Chondrocyte (in vitro differentiated cells): ENCODE results near the gene TFDP2. TPM values are rescaled to one million over a fixed set of nuclear protein-coding genes. Genes with fewer than 3 reads are reported as not detected.

Experiments
- DNase-seq: peaks from one replicate; pipeline ENCODE4 v3.0.0; 2021; ENCODE audit warnings: mixed read lengths, low spot score
- H3K27ac Mint-ChIP-seq: one replicate; pipeline ENCODE4 v1.8.0; 2021; ENCODE audit warnings: mild to moderate bottlenecking, moderate library complexity, mixed read lengths; ENCODE audit not compliant: unreplicated experiment
- H3K27me3 Mint-ChIP-seq: 2 replicates; pipeline ENCODE4 v1.8.0; 2021; ENCODE audit warnings: low read depth, mixed read lengths
- H3K36me3 Mint-ChIP-seq: 2 replicates; pipeline ENCODE4 v1.8.0; 2021; ENCODE audit warnings: low read depth, mixed read lengths
- H3K4me1 Mint-ChIP-seq: 2 replicates; pipeline ENCODE4 v1.8.0; 2021; ENCODE audit warnings: low read depth, mild to moderate bottlenecking, mixed read lengths
- H3K4me3 Mint-ChIP-seq: one replicate; pipeline ENCODE4 v1.8.0; 2021; ENCODE audit warnings: mild to moderate bottlenecking, moderate library complexity, mixed read lengths; ENCODE audit not compliant: unreplicated experiment
- H3K9me3 Mint-ChIP-seq: 2 replicates; pipeline ENCODE4 v1.8.0; 2021; ENCODE audit warnings: low read depth, mixed read lengths
- total RNA-seq: library from RNA; stranded (reverse); gene quantifications from 3 replicates; pipeline ENCODE4 v1.2.1, GENCODE V29; 2021
- TF ChIP-seq, protein P1 (sequence below): fragments of 200-600 bp; sonication (generic); IDR thresholded peaks from 2 replicates; pipeline ENCODE4 v1.5.0; 2021; ENCODE audit warnings: antibody characterized with exemption, mild to moderate bottlenecking, moderate library complexity

The TFDP2 gene
- total RNA-seq, 1 donor from 2014 or later: 36.5 TPM

DNA sequence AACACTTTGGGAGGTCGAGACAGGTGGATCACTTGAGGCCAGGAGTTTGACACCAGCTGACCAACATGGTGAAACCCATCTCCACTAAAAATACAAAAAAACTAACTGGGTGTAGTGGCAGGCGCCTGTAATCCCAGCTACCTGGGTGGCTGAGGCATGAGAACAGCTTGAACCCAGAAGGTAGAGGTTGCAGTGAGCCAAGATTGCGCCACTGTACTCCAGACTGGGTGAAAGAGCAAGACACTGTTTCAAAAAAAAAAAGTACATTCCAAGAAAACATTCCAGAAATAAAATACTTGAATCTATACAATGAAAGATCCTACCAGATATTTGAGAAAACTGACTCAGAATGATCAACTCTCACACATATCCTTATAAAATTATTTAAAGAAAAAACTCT, 30.4 kb downstream of the TFDP2 start:
- no peak overlapping the region for H3K27ac Mint-ChIP-seq
- H3K4me1 Mint-ChIP-seq: peaks cover 21% of the 10 kb centered on the region

DNA sequence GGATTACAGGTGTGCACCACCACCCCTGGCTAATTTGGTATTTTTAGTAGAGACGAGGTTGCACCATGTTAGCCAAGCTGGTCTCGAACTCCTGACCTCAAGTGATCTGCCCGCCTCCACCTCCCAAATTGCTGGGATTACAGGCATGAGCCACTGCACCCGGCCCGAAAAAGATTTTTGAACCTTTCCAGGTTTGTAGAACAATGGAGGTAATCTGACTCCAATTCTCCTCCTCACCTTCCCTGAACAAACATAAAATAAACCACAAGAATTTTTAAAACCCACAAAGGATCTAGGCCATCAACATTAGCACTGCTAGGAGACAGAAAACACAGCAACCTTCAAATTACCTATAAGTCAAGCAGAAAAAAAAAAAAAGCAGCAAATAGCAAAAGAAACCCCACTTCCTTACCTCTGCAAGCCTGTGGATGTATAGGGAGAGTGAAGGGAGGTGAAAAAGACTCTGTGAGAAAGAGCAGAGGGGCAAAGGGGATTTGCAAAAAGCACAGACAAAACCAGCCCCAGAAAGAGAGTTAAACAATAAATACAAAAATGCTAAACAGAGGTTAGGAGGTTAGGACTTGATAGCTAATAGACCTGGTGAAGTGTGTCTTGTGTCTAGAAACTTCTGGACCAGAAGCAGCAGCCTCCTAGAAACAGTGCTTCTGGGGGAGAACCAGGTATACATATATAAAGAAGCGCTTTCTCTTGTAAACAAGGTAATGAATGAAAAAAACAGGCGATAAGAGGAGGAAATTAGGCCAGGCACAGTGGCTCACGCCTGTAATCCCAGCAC, 32.1 kb downstream of the TFDP2 start:
- no peak for DNase-seq
- no peak overlapping the region for H3K4me3 Mint-ChIP-seq
- H3K36me3 Mint-ChIP-seq: no peaks in the 10 kb centered on the region
- H3K27me3 Mint-ChIP-seq: no peaks in the 10 kb centered on the region
- TF ChIP-seq, protein P1, sequence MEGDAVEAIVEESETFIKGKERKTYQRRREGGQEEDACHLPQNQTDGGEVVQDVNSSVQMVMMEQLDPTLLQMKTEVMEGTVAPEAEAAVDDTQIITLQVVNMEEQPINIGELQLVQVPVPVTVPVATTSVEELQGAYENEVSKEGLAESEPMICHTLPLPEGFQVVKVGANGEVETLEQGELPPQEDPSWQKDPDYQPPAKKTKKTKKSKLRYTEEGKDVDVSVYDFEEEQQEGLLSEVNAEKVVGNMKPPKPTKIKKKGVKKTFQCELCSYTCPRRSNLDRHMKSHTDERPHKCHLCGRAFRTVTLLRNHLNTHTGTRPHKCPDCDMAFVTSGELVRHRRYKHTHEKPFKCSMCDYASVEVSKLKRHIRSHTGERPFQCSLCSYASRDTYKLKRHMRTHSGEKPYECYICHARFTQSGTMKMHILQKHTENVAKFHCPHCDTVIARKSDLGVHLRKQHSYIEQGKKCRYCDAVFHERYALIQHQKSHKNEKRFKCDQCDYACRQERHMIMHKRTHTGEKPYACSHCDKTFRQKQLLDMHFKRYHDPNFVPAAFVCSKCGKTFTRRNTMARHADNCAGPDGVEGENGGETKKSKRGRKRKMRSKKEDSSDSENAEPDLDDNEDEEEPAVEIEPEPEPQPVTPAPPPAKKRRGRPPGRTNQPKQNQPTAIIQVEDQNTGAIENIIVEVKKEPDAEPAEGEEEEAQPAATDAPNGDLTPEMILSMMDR: no peak
- H3K4me1 Mint-ChIP-seq: peaks cover 21% of the 10 kb centered on the region
- H3K9me3 Mint-ChIP-seq: peaks cover 8% of the 10 kb centered on the region
- no peak overlapping the region for H3K27ac Mint-ChIP-seq

More for the DNA sequence above, 30.4 kb downstream of the TFDP2 start:
- no peak for DNase-seq
- TF ChIP-seq, protein P1: no peak
- H3K36me3 Mint-ChIP-seq: no peaks in the 10 kb centered on the region
- H3K9me3 Mint-ChIP-seq: peaks cover 4% of the 10 kb centered on the region
- H3K27me3 Mint-ChIP-seq: no peaks in the 10 kb centered on the region
- no peak overlapping the region for H3K4me3 Mint-ChIP-seq

DNA sequence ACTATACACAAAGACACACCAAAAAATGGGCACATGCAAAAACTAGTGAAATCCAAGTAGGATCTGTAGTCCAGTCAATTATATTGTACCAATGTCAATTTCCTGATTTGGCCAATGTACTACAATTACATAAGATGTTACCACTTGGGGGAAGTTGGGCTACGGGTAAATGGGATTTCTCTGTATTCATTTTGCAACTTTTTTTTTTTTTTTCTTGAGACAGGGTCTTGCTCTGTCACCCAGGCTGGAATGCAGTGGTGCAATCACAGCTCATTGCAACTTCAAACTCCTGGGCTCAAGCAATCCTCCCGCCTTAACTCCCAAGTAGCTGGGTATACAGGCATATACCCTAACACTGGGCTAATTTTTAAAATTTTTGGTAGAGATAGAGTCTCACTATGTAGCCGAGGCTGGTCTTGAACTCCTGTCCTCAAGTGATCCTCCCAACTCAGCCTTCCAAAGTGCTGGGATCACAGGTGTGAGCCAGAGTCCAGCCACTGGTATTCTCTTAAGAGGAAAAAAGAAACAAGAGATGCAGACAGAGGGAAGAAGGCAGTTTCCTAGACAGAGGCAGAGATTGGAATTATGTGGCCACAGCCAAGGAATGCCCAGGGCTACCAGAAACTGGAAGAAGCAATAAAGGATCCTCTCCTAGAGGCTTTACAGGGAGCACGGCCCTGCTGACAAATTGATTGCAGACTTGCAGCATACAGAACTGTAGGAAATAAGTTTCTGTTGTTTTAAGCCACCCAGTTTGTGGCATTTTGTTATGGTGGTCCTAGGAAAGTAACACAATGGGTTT, 33.3 kb downstream of the TFDP2 start:
- Mint-ChIP-seq H3K4me3 (no peak overlapping the region), H3K27me3 (no peaks in the 10 kb centered on the region), H3K36me3 (no peaks in the 10 kb centered on the region), H3K27ac (no peak overlapping the region), H3K9me3 (peaks cover 10% of the 10 kb centered on the region), H3K4me1 (peaks cover 21% of the 10 kb centered on the region)
- no peak for DNase-seq
- TF ChIP-seq, protein P1: no peak

DNA sequence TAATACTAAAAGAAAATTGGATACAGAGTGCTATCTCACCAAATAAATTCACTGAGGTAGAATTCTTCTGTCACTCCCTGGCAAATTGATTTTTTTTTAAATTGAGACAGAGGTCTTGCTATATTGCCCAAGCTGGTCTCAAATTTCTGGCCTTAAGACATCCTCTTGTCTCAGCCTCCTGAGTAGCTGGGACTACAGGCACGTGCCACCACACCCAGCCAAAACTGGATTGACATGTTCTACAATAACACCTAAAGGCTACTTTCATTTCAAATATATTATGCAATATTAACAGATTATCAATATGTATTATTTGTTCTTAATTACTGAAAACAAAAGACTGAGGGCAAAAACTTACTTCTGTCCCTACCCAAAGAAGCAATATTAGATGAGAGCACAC, 36.7 kb downstream of the TFDP2 start:
- no peaks in the 10 kb centered on the region for H3K27me3 Mint-ChIP-seq
- H3K4me3 Mint-ChIP-seq: no peak overlapping the region
- no peak overlapping the region for H3K27ac Mint-ChIP-seq
- H3K9me3 Mint-ChIP-seq: peaks cover 5% of the 10 kb centered on the region
- peaks cover 5% of the 10 kb centered on the region for H3K4me1 Mint-ChIP-seq
- no peak for DNase-seq
- TF ChIP-seq, protein P1: no peak
- no peaks in the 10 kb centered on the region for H3K36me3 Mint-ChIP-seq

DNA sequence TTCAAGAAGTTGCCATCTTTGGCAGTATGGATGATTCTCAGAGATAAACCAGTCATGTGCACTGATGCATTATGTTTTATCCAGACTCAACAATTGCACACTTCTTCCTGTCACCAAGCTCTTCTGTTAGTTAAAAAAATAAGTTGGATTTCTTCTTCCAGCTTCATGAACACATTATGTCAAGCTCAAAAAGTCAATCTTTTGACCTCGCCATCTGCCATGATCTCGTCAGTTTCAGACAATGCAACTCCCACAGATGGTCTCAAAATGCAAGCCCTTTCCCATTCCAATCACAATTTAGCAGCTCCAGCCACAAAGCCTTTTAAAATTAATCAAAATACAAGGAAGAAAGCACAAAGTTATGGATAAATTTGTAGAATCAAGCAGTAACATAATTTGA, 42.8 kb downstream of the TFDP2 start:
- no peaks in the 10 kb centered on the region for H3K4me1 Mint-ChIP-seq
- H3K36me3 Mint-ChIP-seq: no peaks in the 10 kb centered on the region
- no peaks in the 10 kb centered on the region for H3K27me3 Mint-ChIP-seq
- TF ChIP-seq, protein P1: no peak
- H3K27ac Mint-ChIP-seq: no peak overlapping the region
- no peak for DNase-seq
- H3K4me3 Mint-ChIP-seq: no peak overlapping the region
- no peaks in the 10 kb centered on the region for H3K9me3 Mint-ChIP-seq
